GM21825 (cell line): Measurements from ENCODE around the gene SYNJ2.

Source experiments
- ATAC-seq: cut with Tn5 transposase; IDR thresholded peaks from one replicate; pipeline ENCODE4 v1.9.1; 2021; ENCODE audit warnings: mild to moderate bottlenecking, moderate library complexity; ENCODE audit not compliant: unreplicated experiment

Gene SYNJ2

GRCh38 chr6:158040051-158040803 lies 58.6 kb downstream of the SYNJ2 start:
- no peak for ATAC-seq

GRCh38 chr6:158040804-158041347 lies 59.2 kb downstream of the SYNJ2 start:
- no peak for ATAC-seq

GRCh38 chr6:158041370-158041769 lies 59.7 kb downstream of the SYNJ2 start:
- ATAC-seq: no peak

- no peak for ATAC-seq
These were observed 60.1 kb downstream of the SYNJ2 start for GRCh38 chr6:158041788-158042187.

GRCh38 chr6:158042245-158042798 lies 60.7 kb downstream of the SYNJ2 start:
- no peak for ATAC-seq

GRCh38 chr6:158043008-158043407 lies 61.3 kb downstream of the SYNJ2 start:
- no peak for ATAC-seq

GRCh38 chr6:158043586-158044524 lies 62.2 kb downstream of the SYNJ2 start:
- ATAC-seq: no peak

GRCh38 chr6:158044525-158044888 lies 62.8 kb downstream of the SYNJ2 start:
- ATAC-seq: no peak

GRCh38 chr6:158046201-158047126 lies 64.8 kb downstream of the SYNJ2 start:
- ATAC-seq: no peak

- no peak for ATAC-seq
These were observed 65.5 kb downstream of the SYNJ2 start for GRCh38 chr6:158047127-158047518.

GRCh38 chr6:158047563-158048323 lies 66.1 kb downstream of the SYNJ2 start:
- ATAC-seq: no peak

- no peak for ATAC-seq
These were observed 66.9 kb downstream of the SYNJ2 start for GRCh38 chr6:158048589-158048988.

GRCh38 chr6:158049055-158050028 lies 67.7 kb downstream of the SYNJ2 start:
- no peak for ATAC-seq

GRCh38 chr6:158050107-158050735 lies 68.6 kb downstream of the SYNJ2 start:
- ATAC-seq: no peak

- no peak for ATAC-seq
These were observed 69.3 kb downstream of the SYNJ2 start for GRCh38 chr6:158050955-158051354.

GRCh38 chr6:158051968-158052367 lies 70.3 kb downstream of the SYNJ2 start:
- ATAC-seq: no peak

GRCh38 chr6:158053377-158054313 lies 72.0 kb downstream of the SYNJ2 start:
- no peak for ATAC-seq
